A673 (cell line): Measurements from ENCODE around the gene OTOGL.

Experiments used
- CTCF ChIP-seq: fragments of 300-800, 200-600 bp; sonication (generic); conservative IDR thresholded peaks from 2 replicates; pipeline ENCODE4 v1.5.1; 2017; ENCODE audit warnings: low read depth, mild to moderate bottlenecking, antibody characterized with exemption, low read length, moderate library complexity, mixed read lengths
- EZH2 ChIP-seq: fragments of 200-600 bp; sonication (generic); IDR thresholded peaks from 2 replicates; pipeline ENCODE4 v1.6.1; 2017; ENCODE audit warnings: borderline replicate concordance, low read depth, mild to moderate bottlenecking, mixed read lengths, antibody characterized with exemption, low read length; ENCODE audit not compliant: poor library complexity, severe bottlenecking

DNA sequence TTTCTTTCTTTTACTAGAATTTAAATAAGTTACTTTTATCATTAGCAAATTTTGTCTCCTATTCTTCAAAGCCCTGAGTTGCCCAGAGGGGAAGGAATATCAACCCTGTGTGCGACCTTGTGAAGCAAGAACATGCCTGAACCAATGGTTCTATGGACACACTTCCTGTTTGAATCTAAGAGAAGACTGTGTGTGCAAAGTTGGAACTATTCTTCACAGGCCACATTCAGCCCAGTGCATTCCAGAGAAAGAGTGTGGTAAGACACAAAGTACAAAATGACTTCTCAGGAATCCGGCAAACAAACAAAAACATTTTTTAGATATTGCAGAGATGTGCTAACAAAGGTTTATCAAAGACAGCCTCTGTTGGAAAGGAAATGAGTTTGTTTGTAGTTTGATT lies 253.9 kb downstream of the OTOGL start:
- TF ChIP-seq CTCF: no peak
- TF ChIP-seq EZH2: no peak
